GM23248 (cell line): ENCODE measurements around the gene DHX9.

Experiments
- EZH2 ChIP-seq: fragments of 200-600 bp; sonication (generic); IDR thresholded peaks from 2 replicates; pipeline ENCODE4 v1.6.1; 2018; ENCODE audit warnings: antibody characterized with exemption, mild to moderate bottlenecking; ENCODE audit not compliant: insufficient read depth, poor library complexity, severe bottlenecking
- EZH2phosphoT487 ChIP-seq: fragments of 200-600 bp; sonication (generic); IDR thresholded peaks from 2 replicates; pipeline ENCODE4 v1.6.1; 2018; ENCODE audit warnings: antibody characterized with exemption, moderate library complexity, mild to moderate bottlenecking, low read depth; ENCODE audit not compliant: insufficient read depth

- TF ChIP-seq EZH2 (no peak), EZH2phosphoT487 (no peak)
Observed at GRCh38 chr1:182791281-182792179, 47.6 kb upstream of the DHX9 start.
